MM.1S (cell line): Measurements from ENCODE around the gene TSN.

Experiments used
- CTCF ChIP-seq: fragments of 300-600 bp; sonication (generic); IDR thresholded peaks from 2 replicates; pipeline ENCODE4 v1.5.1; 2016; ENCODE audit warnings: antibody characterized with exemption, low read length, mixed read lengths
- EZH2phosphoT487 ChIP-seq: fragments of 300-600 bp; sonication (generic); IDR thresholded peaks from 2 replicates; pipeline ENCODE4 v1.6.1; 2018; ENCODE audit warnings: antibody characterized with exemption, low read length

GRCh38 chr2:121741450-121741849 lies 14.0 kb upstream of the TSN start:
- no peak for TF ChIP-seq EZH2phosphoT487
- TF ChIP-seq CTCF: no peak
